Measurements from ENCODE around the gene FOXP1.
A peak's percentile ranks its signal among the peaks of the same experiment; 100 is the strongest.

Gene FOXP1

DNA sequence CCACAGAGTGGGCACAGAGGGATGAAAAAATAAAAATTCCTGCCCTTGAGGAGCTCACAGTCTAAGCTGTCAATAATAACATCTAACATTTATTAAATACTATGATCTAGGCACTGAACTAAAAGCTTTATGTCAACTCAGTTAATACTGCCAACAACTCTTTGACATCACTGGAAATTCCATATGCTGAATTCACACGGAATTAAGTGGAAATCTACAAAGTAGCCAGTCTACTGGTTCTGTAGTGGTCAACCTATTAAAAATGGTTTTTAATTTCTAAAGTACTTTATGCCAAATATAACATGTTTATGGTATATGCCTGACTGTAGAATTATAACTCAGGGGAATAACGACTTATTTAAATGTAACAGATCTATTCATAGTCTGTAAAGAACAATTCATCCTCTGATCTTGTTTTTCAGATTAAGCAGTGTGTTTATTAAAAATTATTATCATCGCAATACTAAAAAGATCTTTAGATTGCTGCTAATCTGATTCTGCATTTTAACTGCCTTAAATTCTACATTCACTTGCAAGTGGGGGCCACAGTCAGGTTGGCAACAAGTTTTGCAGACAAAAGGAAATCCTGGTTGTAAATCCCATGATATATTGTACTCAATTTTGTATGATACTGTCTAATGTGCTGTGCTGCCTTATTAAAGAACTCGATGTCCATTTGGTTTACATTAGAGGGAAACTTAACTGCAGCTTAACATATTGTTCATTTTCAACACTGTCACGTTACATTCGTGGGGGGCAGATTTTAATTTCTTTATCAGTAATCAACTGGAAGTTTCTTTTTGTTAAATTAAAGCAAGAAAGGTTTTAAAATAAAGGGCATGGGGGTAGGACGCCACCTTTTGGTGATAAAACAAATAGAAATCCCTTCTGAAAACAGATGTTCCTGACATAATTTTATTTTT lies 2.6 kb upstream of the FOXP1 start:
- H3K4me2 ChIP-seq (ENCODE audit: low read length) = peak overlapping the region; percentile 98
- H4K20me1 ChIP-seq (ENCODE audit: control insufficient read depth, insufficient read depth, low read depth, low read length) = no peaks in the 10 kb centered on the region
- H3K4me3 ChIP-seq (ENCODE audit: low read length) = peak overlapping the region; percentile 81
- TF ChIP-seq EZH2phosphoT487 (IDR thresholded peaks at IDR 0.05; ENCODE audit: borderline replicate concordance, low read length) = no peak
- TF ChIP-seq, protein P1, sequence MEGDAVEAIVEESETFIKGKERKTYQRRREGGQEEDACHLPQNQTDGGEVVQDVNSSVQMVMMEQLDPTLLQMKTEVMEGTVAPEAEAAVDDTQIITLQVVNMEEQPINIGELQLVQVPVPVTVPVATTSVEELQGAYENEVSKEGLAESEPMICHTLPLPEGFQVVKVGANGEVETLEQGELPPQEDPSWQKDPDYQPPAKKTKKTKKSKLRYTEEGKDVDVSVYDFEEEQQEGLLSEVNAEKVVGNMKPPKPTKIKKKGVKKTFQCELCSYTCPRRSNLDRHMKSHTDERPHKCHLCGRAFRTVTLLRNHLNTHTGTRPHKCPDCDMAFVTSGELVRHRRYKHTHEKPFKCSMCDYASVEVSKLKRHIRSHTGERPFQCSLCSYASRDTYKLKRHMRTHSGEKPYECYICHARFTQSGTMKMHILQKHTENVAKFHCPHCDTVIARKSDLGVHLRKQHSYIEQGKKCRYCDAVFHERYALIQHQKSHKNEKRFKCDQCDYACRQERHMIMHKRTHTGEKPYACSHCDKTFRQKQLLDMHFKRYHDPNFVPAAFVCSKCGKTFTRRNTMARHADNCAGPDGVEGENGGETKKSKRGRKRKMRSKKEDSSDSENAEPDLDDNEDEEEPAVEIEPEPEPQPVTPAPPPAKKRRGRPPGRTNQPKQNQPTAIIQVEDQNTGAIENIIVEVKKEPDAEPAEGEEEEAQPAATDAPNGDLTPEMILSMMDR (IDR thresholded peaks at IDR 0.05; ENCODE audit: low read depth, low read length, poor library complexity, severe bottlenecking) = peak; percentile 78
- no peaks in the 10 kb centered on the region for H3K9me3 ChIP-seq (ENCODE audit: control insufficient read depth, insufficient read depth, low read length)
- peaks cover 29% of the 10 kb centered on the region for H3K4me1 ChIP-seq (ENCODE audit: control insufficient read depth, low read length)
- H3K27me3 ChIP-seq (ENCODE audit: control insufficient read depth, low read length) = no peaks in the 10 kb centered on the region
- H3K36me3 ChIP-seq (ENCODE audit: control insufficient read depth, low read length) = peaks cover 21% of the 10 kb centered on the region
- peaks cover 55% of the 10 kb centered on the region for H3K79me2 ChIP-seq (ENCODE audit: control insufficient read depth, low read length)
- peak overlapping the region; percentile 92 for H3K27ac ChIP-seq (ENCODE audit: low read depth, low read length)
- H3K9me2 ChIP-seq (replicated peaks; ENCODE audit: control insufficient read depth, low read length) = no peaks in the 10 kb centered on the region
- peaks cover 23% of the 10 kb centered on the region for H3F3A ChIP-seq (ENCODE audit: control insufficient read depth, insufficient read depth)

DNA sequence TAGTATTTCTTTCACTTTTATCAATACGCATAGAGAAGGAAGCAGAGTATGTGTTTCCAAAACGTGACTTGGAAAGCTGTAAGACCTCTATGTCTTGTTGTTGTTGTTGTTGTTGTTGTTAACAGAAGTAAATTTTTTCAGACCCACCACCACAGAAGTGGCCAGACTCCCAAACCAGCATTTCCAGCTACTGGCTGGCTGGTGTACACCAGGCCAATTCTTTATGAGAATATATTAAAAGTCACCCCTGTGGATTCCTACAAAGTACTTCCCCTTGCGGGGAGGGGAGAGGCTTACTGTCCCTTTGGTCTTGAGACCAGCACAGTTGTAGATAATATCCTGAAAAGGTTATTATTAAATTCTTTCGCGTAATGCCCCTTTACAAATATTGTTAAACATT lies 1.6 kb upstream of the FOXP1 start:
- Histone ChIP-seq H3K9me2 (replicated peaks; ENCODE audit: control insufficient read depth, low read length) (no peaks in the 10 kb centered on the region), H3K79me2 (ENCODE audit: control insufficient read depth, low read length) (peaks cover 65% of the 10 kb centered on the region), H3K27me3 (ENCODE audit: control insufficient read depth, low read length) (no peaks in the 10 kb centered on the region), H3K4me3 (ENCODE audit: low read length) (peak overlapping the region; percentile 81), H3K27ac (ENCODE audit: low read depth, low read length) (peak overlapping the region; percentile 92), H3F3A (ENCODE audit: control insufficient read depth, insufficient read depth) (peaks cover 29% of the 10 kb centered on the region), H3K4me2 (ENCODE audit: low read length) (peak overlapping the region; percentile 98), H3K4me1 (ENCODE audit: control insufficient read depth, low read length) (peaks cover 29% of the 10 kb centered on the region), H4K20me1 (ENCODE audit: control insufficient read depth, insufficient read depth, low read depth, low read length) (no peaks in the 10 kb centered on the region), H3K9me3 (ENCODE audit: control insufficient read depth, insufficient read depth, low read length) (no peaks in the 10 kb centered on the region), H3K36me3 (ENCODE audit: control insufficient read depth, low read length) (peaks cover 31% of the 10 kb centered on the region)
- no peak for TF ChIP-seq EZH2phosphoT487 (IDR thresholded peaks at IDR 0.05; ENCODE audit: borderline replicate concordance, low read length)
- TF ChIP-seq, protein P1 (IDR thresholded peaks at IDR 0.05; ENCODE audit: low read depth, low read length, poor library complexity, severe bottlenecking) = no peak

DNA sequence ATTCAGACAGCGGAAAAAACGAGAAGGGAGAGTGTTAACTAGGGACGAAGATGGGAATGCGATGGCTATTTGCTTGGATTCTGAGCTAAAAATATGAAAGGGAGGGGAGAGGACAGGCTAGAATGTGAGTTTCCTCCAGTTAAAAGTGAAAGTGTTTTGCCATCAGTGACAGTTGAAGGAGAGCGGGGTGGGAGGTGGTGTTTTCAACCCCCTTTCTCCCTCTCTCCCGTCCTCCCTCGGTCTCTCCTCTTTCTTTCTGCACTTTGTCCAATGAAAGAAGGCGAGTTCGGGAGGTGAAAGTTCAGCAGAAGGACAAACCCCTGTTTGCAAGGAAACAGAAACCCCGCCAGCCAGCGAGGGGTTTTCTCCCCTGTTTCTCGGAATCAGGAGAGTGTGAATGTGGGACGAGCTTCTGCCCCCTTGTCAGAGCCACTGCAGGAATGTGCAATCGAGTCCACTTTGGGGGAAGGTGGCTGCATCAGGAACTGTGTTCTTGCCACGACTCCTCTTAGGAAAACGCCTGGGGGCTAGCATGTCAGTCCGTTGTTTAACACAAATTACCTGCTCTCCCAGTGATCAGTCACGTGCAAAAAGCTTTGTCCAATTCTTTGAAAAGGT lies 975 bp upstream of the FOXP1 start:
- TF ChIP-seq EZH2phosphoT487 (IDR thresholded peaks at IDR 0.05; ENCODE audit: borderline replicate concordance, low read length) = no peak
- TF ChIP-seq, protein P1 (IDR thresholded peaks at IDR 0.05; ENCODE audit: low read depth, low read length, poor library complexity, severe bottlenecking) = no peak
- Histone ChIP-seq H3K79me2 (ENCODE audit: control insufficient read depth, low read length) (peaks cover 71% of the 10 kb centered on the region), H3K27me3 (ENCODE audit: control insufficient read depth, low read length) (no peaks in the 10 kb centered on the region), H3K4me2 (ENCODE audit: low read length) (peak overlapping the region; percentile 98), H3K4me1 (ENCODE audit: control insufficient read depth, low read length) (peaks cover 29% of the 10 kb centered on the region), H4K20me1 (ENCODE audit: control insufficient read depth, insufficient read depth, low read depth, low read length) (no peaks in the 10 kb centered on the region), H3K4me3 (ENCODE audit: low read length) (peak overlapping the region; percentile 81), H3K36me3 (ENCODE audit: control insufficient read depth, low read length) (peaks cover 38% of the 10 kb centered on the region), H3F3A (ENCODE audit: control insufficient read depth, insufficient read depth) (peaks cover 34% of the 10 kb centered on the region), H3K27ac (ENCODE audit: low read depth, low read length) (peak overlapping the region; percentile 92), H3K9me2 (replicated peaks; ENCODE audit: control insufficient read depth, low read length) (no peaks in the 10 kb centered on the region), H3K9me3 (ENCODE audit: control insufficient read depth, insufficient read depth, low read length) (no peaks in the 10 kb centered on the region)
